ENCODE data around the gene LYPD4.

The LYPD4 gene

DNA sequence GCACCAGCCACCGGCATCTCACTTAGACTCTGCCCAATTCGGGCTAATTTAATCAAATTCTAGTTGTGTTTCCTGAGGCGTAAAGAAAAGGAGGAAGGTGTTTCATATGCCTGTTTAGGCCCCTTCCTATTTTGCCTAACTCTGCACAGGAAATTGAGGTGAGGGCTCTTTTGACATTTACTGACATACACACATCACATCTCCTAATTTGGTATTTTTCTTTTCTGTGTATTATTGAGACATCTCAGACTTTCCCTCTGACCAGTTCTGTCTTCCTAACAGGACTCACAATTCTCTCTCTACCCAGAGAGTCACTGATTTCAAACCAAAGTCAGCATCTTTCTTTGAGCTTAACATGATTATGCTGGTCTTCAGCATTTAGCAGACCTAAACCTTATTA is 40.1 kb downstream of the LYPD4 start:
- H3K9me2 ChIP-seq (replicated peaks; ENCODE audit: insufficient read depth, low read length): no peaks in the 10 kb centered on the region
- no peaks in the 10 kb centered on the region for H3F3A ChIP-seq (ENCODE audit: insufficient read depth, low read length)
- no peaks in the 10 kb centered on the region for H3K79me2 ChIP-seq (ENCODE audit: low read length)
- no peak for TF ChIP-seq CTCF (IDR thresholded peaks at IDR 0.05; ENCODE audit: low read length)
- TF ChIP-seq EZH2phosphoT487 (IDR thresholded peaks at IDR 0.05; ENCODE audit: low read length): no peak
- no peak for TF ChIP-seq EZH2 (optimal IDR thresholded peaks at IDR 0.05; ENCODE audit: low read depth, low read length)
- H2AFZ ChIP-seq (ENCODE audit: low read length): no peak overlapping the region
- H3K4me2 ChIP-seq (ENCODE audit: low read depth, low read length): no peak overlapping the region
- no peak overlapping the region for H3K9ac ChIP-seq (ENCODE audit: low read length)
- H3K27ac ChIP-seq (ENCODE audit: low read length): no peak overlapping the region
- no peak for DNase-seq
- peaks cover 86% of the 10 kb centered on the region for H3K27me3 ChIP-seq (replicated peaks; ENCODE audit: insufficient read depth, low read length)
- H3K4me1 ChIP-seq (ENCODE audit: low read length): no peaks in the 10 kb centered on the region
- no peaks in the 10 kb centered on the region for H3K9me3 ChIP-seq (replicated peaks; ENCODE audit: insufficient read depth, low read length)
- H3K4me3 ChIP-seq (ENCODE audit: low read length): no peak overlapping the region
- no peaks in the 10 kb centered on the region for H4K20me1 ChIP-seq (ENCODE audit: insufficient read depth, low read length)
- no peaks in the 10 kb centered on the region for H3K36me3 ChIP-seq (replicated peaks; ENCODE audit: insufficient read depth, low read length)

DNA sequence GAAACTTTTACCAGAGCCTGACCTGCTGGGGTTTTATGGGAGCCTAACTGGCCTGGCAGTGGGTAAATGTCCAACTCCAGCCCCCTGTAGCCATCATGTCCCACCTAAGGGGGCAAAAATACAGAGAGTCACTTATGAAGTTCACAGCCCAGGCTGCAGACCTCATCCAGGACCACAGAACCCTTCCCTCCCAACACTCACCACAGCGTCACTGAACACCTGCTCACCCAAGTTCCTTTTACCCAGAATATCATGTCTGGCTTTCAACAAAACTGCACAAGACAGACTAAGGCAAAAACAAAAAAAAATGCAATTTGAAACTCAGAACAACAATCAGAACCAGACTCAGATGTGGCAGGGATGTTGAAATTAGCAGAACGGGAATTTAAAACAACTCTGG is 41.7 kb downstream of the LYPD4 start:
- Histone ChIP-seq H3K9me2 (replicated peaks; ENCODE audit: insufficient read depth, low read length) (no peaks in the 10 kb centered on the region), H3K4me2 (ENCODE audit: low read depth, low read length) (no peak overlapping the region), H2AFZ (ENCODE audit: low read length) (no peak overlapping the region), H3K79me2 (ENCODE audit: low read length) (no peaks in the 10 kb centered on the region), H3K27ac (ENCODE audit: low read length) (no peak overlapping the region), H3K4me1 (ENCODE audit: low read length) (no peaks in the 10 kb centered on the region), H3K36me3 (replicated peaks; ENCODE audit: insufficient read depth, low read length) (no peaks in the 10 kb centered on the region), H3F3A (ENCODE audit: insufficient read depth, low read length) (no peaks in the 10 kb centered on the region), H3K27me3 (replicated peaks; ENCODE audit: insufficient read depth, low read length) (peaks cover 86% of the 10 kb centered on the region), H3K9me3 (replicated peaks; ENCODE audit: insufficient read depth, low read length) (no peaks in the 10 kb centered on the region), H3K4me3 (ENCODE audit: low read length) (no peak overlapping the region), H3K9ac (ENCODE audit: low read length) (no peak overlapping the region), H4K20me1 (ENCODE audit: insufficient read depth, low read length) (no peaks in the 10 kb centered on the region)
- TF ChIP-seq EZH2phosphoT487 (IDR thresholded peaks at IDR 0.05; ENCODE audit: low read length) (no peak), EZH2 (optimal IDR thresholded peaks at IDR 0.05; ENCODE audit: low read depth, low read length) (no peak), CTCF (IDR thresholded peaks at IDR 0.05; ENCODE audit: low read length) (no peak)
- no peak for DNase-seq

DNA sequence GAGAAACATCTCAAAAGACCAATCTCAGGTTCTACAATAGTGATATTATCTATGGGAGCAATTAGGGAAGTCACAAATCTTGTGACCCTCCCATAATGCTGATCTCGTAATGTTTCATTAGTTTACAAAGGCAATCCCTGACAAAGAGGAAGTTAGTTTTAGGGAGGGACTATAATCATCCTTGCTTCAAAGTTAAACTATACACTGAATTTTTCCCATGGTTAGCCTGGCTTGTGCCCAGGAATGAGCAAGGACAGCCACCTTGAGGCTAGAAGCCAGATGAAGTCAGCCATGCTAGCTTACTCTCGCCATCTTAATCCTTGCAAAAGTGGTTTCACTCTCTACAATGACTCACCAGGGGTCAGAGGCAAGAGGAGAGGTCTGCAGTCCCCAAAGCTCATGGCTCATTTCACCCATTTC is 42.7 kb downstream of the LYPD4 start:
- Histone ChIP-seq H3K9me3 (replicated peaks; ENCODE audit: insufficient read depth, low read length) (no peaks in the 10 kb centered on the region), H2AFZ (ENCODE audit: low read length) (no peak overlapping the region), H3K27ac (ENCODE audit: low read length) (no peak overlapping the region), H4K20me1 (ENCODE audit: insufficient read depth, low read length) (no peaks in the 10 kb centered on the region), H3K79me2 (ENCODE audit: low read length) (no peaks in the 10 kb centered on the region), H3K27me3 (replicated peaks; ENCODE audit: insufficient read depth, low read length) (peaks cover 86% of the 10 kb centered on the region), H3K36me3 (replicated peaks; ENCODE audit: insufficient read depth, low read length) (no peaks in the 10 kb centered on the region), H3K9ac (ENCODE audit: low read length) (no peak overlapping the region), H3K4me1 (ENCODE audit: low read length) (no peaks in the 10 kb centered on the region), H3K9me2 (replicated peaks; ENCODE audit: insufficient read depth, low read length) (no peaks in the 10 kb centered on the region), H3F3A (ENCODE audit: insufficient read depth, low read length) (no peaks in the 10 kb centered on the region), H3K4me2 (ENCODE audit: low read depth, low read length) (no peak overlapping the region), H3K4me3 (ENCODE audit: low read length) (no peak overlapping the region)
- TF ChIP-seq CTCF (IDR thresholded peaks at IDR 0.05; ENCODE audit: low read length) (no peak), EZH2phosphoT487 (IDR thresholded peaks at IDR 0.05; ENCODE audit: low read length) (no peak), EZH2 (optimal IDR thresholded peaks at IDR 0.05; ENCODE audit: low read depth, low read length) (no peak)
- no peak for DNase-seq
